ENCODE data around the gene MRPL48.
A peak's percentile ranks its signal among the peaks of the same experiment; 100 is the strongest.
"Not testable (repeated sequence)": the region's sequence is repeated elsewhere in the genome, so short reads cannot be mapped to it uniquely, and the experiment has no call there.

The MRPL48 gene

DNA sequence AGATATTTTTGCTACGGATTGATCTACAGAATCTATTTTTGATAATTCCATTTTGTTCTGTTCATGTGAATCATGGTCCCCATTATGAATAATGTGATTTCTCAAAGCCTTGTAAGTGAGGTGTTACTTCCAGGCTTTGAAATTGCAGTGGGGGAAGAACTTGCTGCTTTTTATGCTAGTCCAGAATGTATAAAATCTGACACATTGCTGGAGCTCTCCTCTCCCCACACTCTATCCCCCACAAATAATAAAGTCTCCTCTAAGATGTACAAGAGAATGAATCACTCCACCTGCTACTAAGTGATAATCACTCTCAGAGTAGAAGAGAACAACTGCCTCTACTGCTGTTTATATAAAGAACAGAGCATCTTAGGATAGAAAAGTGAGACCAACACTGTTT, 20.9 kb upstream of the MRPL48 start:
- Histone ChIP-seq H2AFZ (ENCODE audit: low read depth, low read length, severe bottlenecking) (no peak overlapping the region), H3F3A (ENCODE audit: insufficient read depth) (peaks cover 18% of the 10 kb centered on the region), H3K79me2 (ENCODE audit: insufficient read depth, low read length) (no peaks in the 10 kb centered on the region), H3K27me3 (ENCODE audit: low read length) (no peaks in the 10 kb centered on the region), H3K27ac (ENCODE audit: low read depth, low read length) (no peak overlapping the region), H3K9ac (ENCODE audit: low read length) (no peak overlapping the region), H3K4me3 (ENCODE audit: insufficient read depth, low read length, poor library complexity, severe bottlenecking) (no peak overlapping the region), H4K20me1 (ENCODE audit: low read depth, low read length) (no peaks in the 10 kb centered on the region), H3K9me2 (replicated peaks; ENCODE audit: insufficient read depth, low read length) (no peaks in the 10 kb centered on the region), H3K36me3 (ENCODE audit: low read length) (no peaks in the 10 kb centered on the region), H3K9me3 (ENCODE audit: insufficient read depth, low read length) (no peaks in the 10 kb centered on the region), H3K4me2 (ENCODE audit: low read depth, low read length, poor library complexity, severe bottlenecking) (no peak overlapping the region)
- TF ChIP-seq EZH2phosphoT487 (conservative IDR thresholded peaks at IDR 0.05; ENCODE audit: low read length), result no peak
- TF ChIP-seq, protein P1, sequence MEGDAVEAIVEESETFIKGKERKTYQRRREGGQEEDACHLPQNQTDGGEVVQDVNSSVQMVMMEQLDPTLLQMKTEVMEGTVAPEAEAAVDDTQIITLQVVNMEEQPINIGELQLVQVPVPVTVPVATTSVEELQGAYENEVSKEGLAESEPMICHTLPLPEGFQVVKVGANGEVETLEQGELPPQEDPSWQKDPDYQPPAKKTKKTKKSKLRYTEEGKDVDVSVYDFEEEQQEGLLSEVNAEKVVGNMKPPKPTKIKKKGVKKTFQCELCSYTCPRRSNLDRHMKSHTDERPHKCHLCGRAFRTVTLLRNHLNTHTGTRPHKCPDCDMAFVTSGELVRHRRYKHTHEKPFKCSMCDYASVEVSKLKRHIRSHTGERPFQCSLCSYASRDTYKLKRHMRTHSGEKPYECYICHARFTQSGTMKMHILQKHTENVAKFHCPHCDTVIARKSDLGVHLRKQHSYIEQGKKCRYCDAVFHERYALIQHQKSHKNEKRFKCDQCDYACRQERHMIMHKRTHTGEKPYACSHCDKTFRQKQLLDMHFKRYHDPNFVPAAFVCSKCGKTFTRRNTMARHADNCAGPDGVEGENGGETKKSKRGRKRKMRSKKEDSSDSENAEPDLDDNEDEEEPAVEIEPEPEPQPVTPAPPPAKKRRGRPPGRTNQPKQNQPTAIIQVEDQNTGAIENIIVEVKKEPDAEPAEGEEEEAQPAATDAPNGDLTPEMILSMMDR (IDR thresholded peaks at IDR 0.05; ENCODE audit: insufficient read depth, low read length, poor library complexity, severe bottlenecking), result no peak

DNA sequence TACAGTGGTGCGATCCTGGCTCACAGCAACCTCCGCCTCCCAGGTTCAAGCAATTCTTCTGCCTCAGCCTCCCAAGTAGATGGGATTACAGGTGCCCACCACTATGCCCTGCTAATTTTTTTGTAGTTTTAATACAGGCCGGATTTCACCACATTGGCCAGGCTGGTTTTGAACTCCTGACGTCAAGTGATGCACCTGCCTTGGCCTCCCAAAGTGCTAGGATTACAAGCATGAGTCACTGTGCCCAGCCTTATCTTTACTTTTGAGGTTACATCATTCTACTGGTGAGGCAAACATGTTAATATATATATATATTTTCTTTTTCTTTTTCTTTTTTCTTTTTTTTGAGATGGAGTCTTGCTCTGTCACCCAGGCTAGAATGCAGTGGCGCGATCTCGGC, 16.9 kb upstream of the MRPL48 start:
- H3K27ac ChIP-seq (ENCODE audit: low read depth, low read length); H3K4me3 ChIP-seq (ENCODE audit: insufficient read depth, low read length, poor library complexity, severe bottlenecking); H3K79me2 ChIP-seq (ENCODE audit: insufficient read depth, low read length); H3K27me3 ChIP-seq (ENCODE audit: low read length); H3F3A ChIP-seq (ENCODE audit: insufficient read depth); H3K9me3 ChIP-seq (ENCODE audit: insufficient read depth, low read length); H3K9ac ChIP-seq (ENCODE audit: low read length); H3K9me2 ChIP-seq (replicated peaks; ENCODE audit: insufficient read depth, low read length); H3K36me3 ChIP-seq (ENCODE audit: low read length); H2AFZ ChIP-seq (ENCODE audit: low read depth, low read length, severe bottlenecking); H3K4me2 ChIP-seq (ENCODE audit: low read depth, low read length, poor library complexity, severe bottlenecking); H4K20me1 ChIP-seq (ENCODE audit: low read depth, low read length): not testable (repeated sequence)

DNA sequence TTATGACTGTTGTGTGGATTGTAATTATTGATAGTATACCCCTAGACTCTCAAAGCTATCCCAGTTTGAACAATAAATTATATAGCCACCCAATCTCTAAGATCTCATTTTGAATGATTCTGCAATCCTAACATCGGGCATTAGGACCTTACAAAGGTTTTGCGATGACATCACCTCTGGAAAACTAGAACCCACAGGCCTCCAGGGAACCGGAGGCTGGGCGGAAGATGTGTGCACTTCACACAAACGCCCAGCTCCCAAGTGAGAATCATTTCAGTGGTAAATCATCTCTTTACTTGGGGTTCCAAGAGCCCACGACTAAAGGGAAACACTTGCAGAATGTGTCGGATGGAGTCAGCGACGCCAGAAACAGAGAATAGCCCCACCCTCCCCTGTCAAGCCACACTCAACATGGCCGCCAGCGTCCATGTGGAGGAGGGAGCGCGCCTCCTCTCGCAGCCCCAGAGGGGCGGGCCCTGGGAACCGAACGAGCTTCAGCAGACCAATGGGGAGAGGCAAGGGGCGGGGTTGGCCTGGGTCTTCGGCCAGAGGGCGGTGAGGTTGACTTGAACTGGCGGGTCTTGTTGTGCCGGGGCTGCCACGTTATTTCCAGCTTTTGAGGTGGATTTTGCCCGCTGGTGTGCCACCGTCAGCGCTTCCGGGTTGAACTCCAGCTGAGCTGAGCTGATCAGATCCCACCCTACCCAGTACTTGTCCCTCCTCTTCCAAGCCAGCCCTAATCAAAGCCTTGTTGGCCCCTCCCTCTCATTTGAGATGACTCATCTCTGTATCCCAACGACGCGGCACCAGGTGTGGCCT, 8.4 kb upstream of the MRPL48 start:
- TF ChIP-seq, protein P1 (IDR thresholded peaks at IDR 0.05; ENCODE audit: insufficient read depth, low read length, poor library complexity, severe bottlenecking), result no peak
- no peak for TF ChIP-seq EZH2phosphoT487 (conservative IDR thresholded peaks at IDR 0.05; ENCODE audit: low read length)
- peak overlapping the region; percentile 95 for H2AFZ ChIP-seq (ENCODE audit: low read depth, low read length, severe bottlenecking)
- H3K79me2 ChIP-seq (ENCODE audit: insufficient read depth, low read length), result no peaks in the 10 kb centered on the region
- no peaks in the 10 kb centered on the region for H3K36me3 ChIP-seq (ENCODE audit: low read length)
- H3K4me2 ChIP-seq (ENCODE audit: low read depth, low read length, poor library complexity, severe bottlenecking), result peak overlapping the region; percentile 96
- H3K9ac ChIP-seq (ENCODE audit: low read length), result peak overlapping the region; percentile 65
- H3K27me3 ChIP-seq (ENCODE audit: low read length), result no peaks in the 10 kb centered on the region
- no peaks in the 10 kb centered on the region for H3K9me3 ChIP-seq (ENCODE audit: insufficient read depth, low read length)
- H3K4me3 ChIP-seq (ENCODE audit: insufficient read depth, low read length, poor library complexity, severe bottlenecking), result peak overlapping the region; percentile 59
- peak overlapping the region; percentile 79 for H3K27ac ChIP-seq (ENCODE audit: low read depth, low read length)
- no peaks in the 10 kb centered on the region for H4K20me1 ChIP-seq (ENCODE audit: low read depth, low read length)
- H3F3A ChIP-seq (ENCODE audit: insufficient read depth), result peaks cover 23% of the 10 kb centered on the region
- no peaks in the 10 kb centered on the region for H3K9me2 ChIP-seq (replicated peaks; ENCODE audit: insufficient read depth, low read length)

DNA sequence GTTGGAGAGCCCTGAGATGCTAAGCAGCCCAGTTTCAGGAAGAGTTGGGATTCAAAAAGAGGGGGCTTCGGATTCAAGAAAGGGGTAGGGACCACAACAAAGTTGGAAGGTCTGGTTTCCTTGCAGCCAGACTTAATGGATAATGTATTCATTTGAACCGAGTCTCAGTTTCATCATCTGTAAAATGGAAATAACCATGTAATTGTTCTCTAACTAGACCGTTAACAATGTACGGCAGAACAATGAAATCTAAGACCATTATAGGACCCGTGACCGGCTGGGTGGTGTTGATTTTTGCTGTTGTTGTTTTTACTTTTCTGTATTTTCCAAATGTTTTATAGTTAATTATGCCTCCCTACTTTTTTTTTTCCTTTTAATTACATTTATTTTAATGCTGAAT, 6.4 kb upstream of the MRPL48 start:
- no peaks in the 10 kb centered on the region for H3K9me2 ChIP-seq (replicated peaks; ENCODE audit: insufficient read depth, low read length)
- no peaks in the 10 kb centered on the region for H3K79me2 ChIP-seq (ENCODE audit: insufficient read depth, low read length)
- H3F3A ChIP-seq (ENCODE audit: insufficient read depth), result peaks cover 26% of the 10 kb centered on the region; the same call in 1 of the 2 replicates
- no peak overlapping the region for H3K4me2 ChIP-seq (ENCODE audit: low read depth, low read length, poor library complexity, severe bottlenecking)
- TF ChIP-seq, protein P1 (IDR thresholded peaks at IDR 0.05; ENCODE audit: insufficient read depth, low read length, poor library complexity, severe bottlenecking), result no peak
- no peak for TF ChIP-seq EZH2phosphoT487 (conservative IDR thresholded peaks at IDR 0.05; ENCODE audit: low read length)
- no peak overlapping the region for H2AFZ ChIP-seq (ENCODE audit: low read depth, low read length, severe bottlenecking)
- no peak overlapping the region for H3K9ac ChIP-seq (ENCODE audit: low read length)
- H3K27ac ChIP-seq (ENCODE audit: low read depth, low read length), result no peak overlapping the region
- no peaks in the 10 kb centered on the region for H4K20me1 ChIP-seq (ENCODE audit: low read depth, low read length)
- no peaks in the 10 kb centered on the region for H3K27me3 ChIP-seq (ENCODE audit: low read length)
- H3K36me3 ChIP-seq (ENCODE audit: low read length), result no peaks in the 10 kb centered on the region
- no peaks in the 10 kb centered on the region for H3K9me3 ChIP-seq (ENCODE audit: insufficient read depth, low read length)
- H3K4me3 ChIP-seq (ENCODE audit: insufficient read depth, low read length, poor library complexity, severe bottlenecking), result no peak overlapping the region
